NCI-H69 (cell line): ENCODE results near the gene IKZF2.

Experiments
- DNase-seq: peaks from one replicate; lab custom pipeline; 2025; lab: John Stamatoyannopoulos, UW

IKZF2 gene

DNA sequence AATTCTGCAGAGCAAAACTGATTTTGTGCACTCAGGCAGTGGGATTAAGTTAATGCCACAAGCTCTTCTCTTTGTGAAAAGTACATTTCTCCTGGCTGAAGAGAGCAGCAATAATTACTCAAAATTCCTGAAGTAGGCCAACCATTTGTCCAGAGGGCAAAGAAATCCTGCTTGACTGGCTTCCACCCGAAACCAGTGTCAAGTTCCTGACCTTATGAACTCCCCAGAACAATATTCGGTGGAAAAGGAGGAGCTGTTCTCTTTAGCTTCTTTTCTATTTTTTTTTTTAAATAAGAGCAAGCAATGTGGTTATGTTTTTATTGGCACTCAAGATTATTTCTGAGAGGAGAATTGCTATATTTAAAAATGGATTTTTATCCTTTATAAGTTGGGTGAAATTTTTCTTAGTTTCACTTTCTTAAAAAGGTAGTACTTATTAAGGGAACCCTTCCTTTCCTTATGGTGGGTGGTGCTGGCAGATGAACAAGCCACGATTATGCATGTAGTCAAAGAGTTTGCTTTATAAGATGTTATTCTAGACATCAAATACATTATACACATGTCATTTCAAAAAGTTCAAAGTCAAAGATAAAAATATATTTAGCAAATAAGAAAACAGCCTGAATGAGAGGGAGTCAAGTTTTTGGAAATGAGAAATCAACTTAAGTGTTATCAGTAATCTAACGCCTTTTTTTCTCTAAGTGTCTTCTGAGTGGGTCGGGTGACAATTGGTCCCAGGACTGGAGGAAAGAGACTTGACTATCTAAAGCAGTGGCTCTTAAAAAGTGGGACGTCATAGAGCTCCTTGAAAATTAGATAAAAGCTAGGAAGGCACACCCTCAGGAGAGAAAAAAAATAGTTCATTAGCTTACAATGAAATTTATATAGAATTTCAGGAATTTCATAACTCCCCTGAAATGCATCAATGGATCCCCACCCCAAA lies 194.5 kb downstream of the IKZF2 start:
- DNase-seq = no peak

- DNase-seq = peak; percentile 74
Measured at GRCh38 chr2:212953170-212953920, 198.1 kb downstream of the IKZF2 start.

GRCh38 chr2:212949786-212950185 lies 201.6 kb downstream of the IKZF2 start:
- DNase-seq = no peak
